ENCODE results near the gene STOML2. TPM values are rescaled to one million over a fixed set of nuclear protein-coding genes. Genes with fewer than 3 reads are reported as not detected.

The STOML2 gene
- total RNA-seq, 1 experiment from 2014 or later, result 214 TPM

- TF ChIP-seq FOXK1 (CRISPR knock-in tag; IDR thresholded peaks at IDR 0.05) (peak; percentile 46; the same call in 1 of the 2 replicates), ZNF263 (CRISPR knock-in tag; IDR thresholded peaks at IDR 0.05; ENCODE audit: low read depth) (no peak), SMAD3 (CRISPR knock-in tag; IDR thresholded peaks at IDR 0.05; ENCODE audit: borderline replicate concordance) (no peak), USF1 (CRISPR knock-in tag; IDR thresholded peaks at IDR 0.05) (no peak; the same call in 1 of the 2 replicates), PRRX2 (CRISPR knock-in tag; IDR thresholded peaks at IDR 0.05) (no peak), CREM (CRISPR knock-in tag; IDR thresholded peaks at IDR 0.05) (0 out of 2 replicates have a peak, but pooled peaks have one; percentile 45), ZNF423 (CRISPR knock-in tag; IDR thresholded peaks at IDR 0.05) (no peak), GRHL2 (CRISPR knock-in tag; IDR thresholded peaks at IDR 0.05; ENCODE audit: insufficient replicate concordance, severe bottlenecking) (no peak), OVOL2 (CRISPR knock-in tag; IDR thresholded peaks at IDR 0.05; ENCODE audit: borderline replicate concordance) (no peak), ERG (CRISPR knock-in tag; IDR thresholded peaks at IDR 0.05) (no peak), FOXP4 (CRISPR knock-in tag; IDR thresholded peaks at IDR 0.05) (peak; percentile 29; the same call in 1 of the 2 replicates), ZNF416 (CRISPR knock-in tag; IDR thresholded peaks at IDR 0.05) (no peak), MAX (CRISPR knock-in tag; IDR thresholded peaks at IDR 0.05) (peak; percentile 72), SOX15 (CRISPR knock-in tag; IDR thresholded peaks at IDR 0.05) (no peak), NR1H2 (CRISPR knock-in tag; IDR thresholded peaks at IDR 0.05) (no peak), NFYB (CRISPR knock-in tag; conservative IDR thresholded peaks at IDR 0.05; ENCODE audit: low read depth) (peak; percentile 48; the same call in 1 of the 2 replicates), NFE2L1 (CRISPR knock-in tag; IDR thresholded peaks at IDR 0.05) (no peak)
- TF ChIP-seq, protein P1, sequence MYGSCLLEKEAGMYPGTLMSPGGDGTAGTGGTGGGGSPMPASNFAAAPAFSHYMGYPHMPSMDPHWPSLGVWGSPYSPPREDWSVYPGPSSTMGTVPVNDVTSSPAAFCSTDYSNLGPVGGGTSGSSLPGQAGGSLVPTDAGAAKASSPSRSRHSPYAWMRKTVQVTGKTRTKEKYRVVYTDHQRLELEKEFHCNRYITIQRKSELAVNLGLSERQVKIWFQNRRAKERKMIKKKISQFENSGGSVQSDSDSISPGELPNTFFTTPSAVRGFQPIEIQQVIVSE (CRISPR knock-in tag; IDR thresholded peaks at IDR 0.05; ENCODE audit: borderline replicate concordance), result no peak
- TF ChIP-seq, protein P2, sequence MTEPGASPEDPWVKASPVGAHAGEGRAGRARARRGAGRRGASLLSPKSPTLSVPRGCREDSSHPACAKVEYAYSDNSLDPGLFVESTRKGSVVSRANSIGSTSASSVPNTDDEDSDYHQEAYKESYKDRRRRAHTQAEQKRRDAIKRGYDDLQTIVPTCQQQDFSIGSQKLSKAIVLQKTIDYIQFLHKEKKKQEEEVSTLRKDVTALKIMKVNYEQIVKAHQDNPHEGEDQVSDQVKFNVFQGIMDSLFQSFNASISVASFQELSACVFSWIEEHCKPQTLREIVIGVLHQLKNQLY (CRISPR knock-in tag; IDR thresholded peaks at IDR 0.05), result no peak
- TF ChIP-seq, protein P3, sequence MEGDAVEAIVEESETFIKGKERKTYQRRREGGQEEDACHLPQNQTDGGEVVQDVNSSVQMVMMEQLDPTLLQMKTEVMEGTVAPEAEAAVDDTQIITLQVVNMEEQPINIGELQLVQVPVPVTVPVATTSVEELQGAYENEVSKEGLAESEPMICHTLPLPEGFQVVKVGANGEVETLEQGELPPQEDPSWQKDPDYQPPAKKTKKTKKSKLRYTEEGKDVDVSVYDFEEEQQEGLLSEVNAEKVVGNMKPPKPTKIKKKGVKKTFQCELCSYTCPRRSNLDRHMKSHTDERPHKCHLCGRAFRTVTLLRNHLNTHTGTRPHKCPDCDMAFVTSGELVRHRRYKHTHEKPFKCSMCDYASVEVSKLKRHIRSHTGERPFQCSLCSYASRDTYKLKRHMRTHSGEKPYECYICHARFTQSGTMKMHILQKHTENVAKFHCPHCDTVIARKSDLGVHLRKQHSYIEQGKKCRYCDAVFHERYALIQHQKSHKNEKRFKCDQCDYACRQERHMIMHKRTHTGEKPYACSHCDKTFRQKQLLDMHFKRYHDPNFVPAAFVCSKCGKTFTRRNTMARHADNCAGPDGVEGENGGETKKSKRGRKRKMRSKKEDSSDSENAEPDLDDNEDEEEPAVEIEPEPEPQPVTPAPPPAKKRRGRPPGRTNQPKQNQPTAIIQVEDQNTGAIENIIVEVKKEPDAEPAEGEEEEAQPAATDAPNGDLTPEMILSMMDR (IDR thresholded peaks at IDR 0.05), result no peak
- TF ChIP-seq, protein P4, sequence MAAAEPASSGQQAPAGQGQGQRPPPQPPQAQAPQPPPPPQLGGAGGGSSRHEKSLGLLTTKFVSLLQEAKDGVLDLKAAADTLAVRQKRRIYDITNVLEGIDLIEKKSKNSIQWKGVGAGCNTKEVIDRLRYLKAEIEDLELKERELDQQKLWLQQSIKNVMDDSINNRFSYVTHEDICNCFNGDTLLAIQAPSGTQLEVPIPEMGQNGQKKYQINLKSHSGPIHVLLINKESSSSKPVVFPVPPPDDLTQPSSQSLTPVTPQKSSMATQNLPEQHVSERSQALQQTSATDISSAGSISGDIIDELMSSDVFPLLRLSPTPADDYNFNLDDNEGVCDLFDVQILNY (CRISPR knock-in tag; IDR thresholded peaks at IDR 0.05), result peak; percentile 94
Measured at GRCh38 chr9:35079426-35080341, 23.2 kb downstream of the STOML2 start, which contains the start of gene FANCG (continued).

All from WTC11 (cell line).